Ishikawa (cell line): ENCODE measurements around the gene LRRC36.
A peak's percentile ranks its signal among the peaks of the same experiment; 100 is the strongest.

Experiments used
- CEBPB ChIP-seq: IDR thresholded peaks from 2 replicates; pipeline ENCODE4 v1.6.1; 2012
- CREB1 ChIP-seq: IDR thresholded peaks from 2 replicates; pipeline ENCODE4 v1.6.1; 2012; ENCODE audit warnings: low read depth
- EGR1 ChIP-seq: IDR thresholded peaks from 2 replicates; pipeline ENCODE4 v1.6.1; 2012
- EP300 ChIP-seq: IDR thresholded peaks from 2 replicates; pipeline ENCODE4 v1.6.1; 2012; ENCODE audit warnings: borderline replicate concordance
- FOXM1 ChIP-seq: IDR thresholded peaks from 2 replicates; pipeline ENCODE4 v1.6.1; 2012; ENCODE audit warnings: low read depth, borderline replicate concordance
- MAX ChIP-seq: IDR thresholded peaks from 2 replicates; pipeline ENCODE4 v1.6.1; 2012
- NFIC ChIP-seq: IDR thresholded peaks from 2 replicates; pipeline ENCODE4 v1.6.1; 2012
- RAD21 ChIP-seq: IDR thresholded peaks from 2 replicates; pipeline ENCODE4 v1.6.1; 2012; ENCODE audit warnings: low read depth
- REST ChIP-seq: IDR thresholded peaks from 2 replicates; pipeline ENCODE4 v1.6.1; 2012; ENCODE audit warnings: low read depth, mild to moderate bottlenecking
- TAF1 ChIP-seq: IDR thresholded peaks from 2 replicates; pipeline ENCODE4 v1.6.1; 2012; ENCODE audit warnings: low read depth, mild to moderate bottlenecking
- TCF12 ChIP-seq: IDR thresholded peaks from 2 replicates; pipeline ENCODE4 v1.6.1; 2012; ENCODE audit warnings: low read depth
- TEAD4 ChIP-seq: IDR thresholded peaks from 2 replicates; pipeline ENCODE4 v1.6.1; 2012
- USF1 ChIP-seq: IDR thresholded peaks from 2 replicates; pipeline ENCODE4 v1.6.1; 2012
- YY1 ChIP-seq: IDR thresholded peaks from 2 replicates; pipeline ENCODE4 v1.6.1; 2012; ENCODE audit warnings: low read depth
- ZBTB7A ChIP-seq: IDR thresholded peaks from 2 replicates; pipeline ENCODE4 v1.6.1; 2012; ENCODE audit warnings: low read depth

LRRC36 gene

GRCh38 chr16:67391424-67392300 is 65.0 kb downstream of the LRRC36 start:
- no peak for TF ChIP-seq YY1
- no peak for TF ChIP-seq REST
- no peak for TF ChIP-seq FOXM1
- TF ChIP-seq RAD21 = no peak
- TF ChIP-seq ZBTB7A = no peak

GRCh38 chr16:67392301-67393059 is 65.9 kb downstream of the LRRC36 start:
- TF ChIP-seq EP300 = no peak
- no peak for TF ChIP-seq CREB1
- TF ChIP-seq NFIC = no peak
- no peak for TF ChIP-seq TAF1
- no peak for TF ChIP-seq EGR1
- no peak for TF ChIP-seq YY1
- no peak for TF ChIP-seq CEBPB
- TF ChIP-seq FOXM1 = no peak
- no peak for TF ChIP-seq TCF12
- no peak for TF ChIP-seq MAX
- no peak for TF ChIP-seq REST

GRCh38 chr16:67393111-67393787 is 66.6 kb downstream of the LRRC36 start, which contains the start of gene TPPP3:
TPPP3 (minus strand) TSS chr16:67393498; CDS start chr16:67391111, 2,387 bp downstream.
- TF ChIP-seq CEBPB (no peak), TEAD4 (no peak), RAD21 (peak; percentile 43; the same call in 1 of the 2 replicates)

GRCh38 chr16:67393788-67394154 is 67.2 kb downstream of the LRRC36 start:
- TF ChIP-seq TEAD4 (no peak), RAD21 (no peak), USF1 (no peak), REST (no peak), EP300 (no peak), YY1 (no peak), TCF12 (no peak), FOXM1 (no peak), EGR1 (no peak), ZBTB7A (no peak), TAF1 (no peak), CREB1 (no peak), MAX (no peak), CEBPB (no peak), NFIC (no peak)
